Measurements from ENCODE around the gene NMUR1. TPM values are rescaled to one million over a fixed set of nuclear protein-coding genes. Genes with fewer than 3 reads are reported as not detected.

Gene NMUR1
- total and polyA plus RNA-seq, 2 experiments from 2014 or later: 0.29 to 0.59 TPM

GRCh38 chr2:231568785-231569435 lies 38.7 kb upstream of the NMUR1 start:
- no peak for DNase-seq (ENCODE audit: low spot score)
- no peak overlapping the region for H3K4me3 Mint-ChIP-seq
- Histone ChIP-seq H3K9me2 (ENCODE audit: insufficient read depth) (no peaks in the 10 kb centered on the region), H3K27ac (ENCODE audit: low read depth) (peak overlapping the region; percentile 64; the same call in 1 of the 2 replicates), H4K20me1 (replicated peaks; ENCODE audit: insufficient read depth) (no peaks in the 10 kb centered on the region), H3K27me3 (ENCODE audit: insufficient read depth) (no peaks in the 10 kb centered on the region), H3K36me3 (ENCODE audit: insufficient read depth) (no peaks in the 10 kb centered on the region), H3K4me3 (no peak overlapping the region), H3K4me2 (no peak overlapping the region; the same call in 1 of the 2 replicates), H3F3A (replicated peaks; ENCODE audit: low read depth) (peaks cover 8% of the 10 kb centered on the region), H3K4me1 (ENCODE audit: insufficient read depth) (peaks cover 31% of the 10 kb centered on the region), H2AFZ (peak overlapping the region; percentile 53; the same call in 1 of the 2 replicates), H3K79me2 (replicated peaks; ENCODE audit: insufficient read depth) (no peaks in the 10 kb centered on the region)
- peaks cover 23% of the 10 kb centered on the region for H3K36me3 Mint-ChIP-seq (ENCODE audit: low read depth)
- H3K4me1 Mint-ChIP-seq: peaks cover 49% of the 10 kb centered on the region
- no peak for TF ChIP-seq ZNF462 (CRISPR knock-in tag; IDR thresholded peaks at IDR 0.05)
- H3K27me3 Mint-ChIP-seq (ENCODE audit: insufficient read depth, low read depth, poor library complexity): peaks cover 14% of the 10 kb centered on the region
- peaks cover 42% of the 10 kb centered on the region for H3K9me3 Mint-ChIP-seq
- no peak overlapping the region for H3K27ac Mint-ChIP-seq
- no peak for ATAC-seq

- TF ChIP-seq ETS1 (IDR thresholded peaks at IDR 0.05) (no peak), EZH2 (IDR thresholded peaks at IDR 0.05; ENCODE audit: low read depth, unreplicated experiment) (no peak)
- peak; percentile 17 for DNase-seq (ENCODE audit: low spot score)
- H2AFZ ChIP-seq: peak overlapping the region; percentile 53; the same call in 1 of the 2 replicates
- H3K4me1 ChIP-seq (ENCODE audit: insufficient read depth): peaks cover 24% of the 10 kb centered on the region
- peaks cover 23% of the 10 kb centered on the region for H3K36me3 Mint-ChIP-seq (ENCODE audit: low read depth)
- peak overlapping the region; percentile 64 for H3K27ac ChIP-seq (ENCODE audit: low read depth)
- no peaks in the 10 kb centered on the region for H3K79me2 ChIP-seq (replicated peaks; ENCODE audit: insufficient read depth)
- H4K20me1 ChIP-seq (replicated peaks; ENCODE audit: insufficient read depth): no peaks in the 10 kb centered on the region
- H3K4me2 ChIP-seq: no peak overlapping the region
- peaks cover 42% of the 10 kb centered on the region for H3K9me3 Mint-ChIP-seq
- H3K4me1 Mint-ChIP-seq: peaks cover 44% of the 10 kb centered on the region
- no peak overlapping the region for H3K4me3 ChIP-seq
- ATAC-seq: no peak
- H3K27me3 Mint-ChIP-seq (ENCODE audit: insufficient read depth, low read depth, poor library complexity): peaks cover 16% of the 10 kb centered on the region
- no peaks in the 10 kb centered on the region for H3K27me3 ChIP-seq (ENCODE audit: insufficient read depth)
- no peaks in the 10 kb centered on the region for H3K36me3 ChIP-seq (ENCODE audit: insufficient read depth)
- no peak overlapping the region for H3K27ac Mint-ChIP-seq
- no peak overlapping the region; the same call in 2 of the 3 replicates for H3K4me3 Mint-ChIP-seq
- peaks cover 2% of the 10 kb centered on the region for H3F3A ChIP-seq (replicated peaks; ENCODE audit: low read depth)
- no peaks in the 10 kb centered on the region for H3K9me2 ChIP-seq (ENCODE audit: insufficient read depth)
Observed at GRCh38 chr2:231568098-231568784, 38.0 kb upstream of the NMUR1 start.
